Breast epithelium (tissue), 3 donors: Measurements from ENCODE around the gene FBLN2.

Source experiments
- CTCF ChIP-seq, 3 donors: fragments of 450-650 bp; IDR thresholded peaks; one replicate each; pipeline ENCODE4 v1.5.1; 2016 to 2017; ENCODE audit warnings: antibody characterized with exemption in 3 of 3, mild to moderate bottlenecking in 3 of 3, moderate library complexity in 3 of 3
- POLR2A ChIP-seq: fragments of 450-650 bp; IDR thresholded peaks from one replicate; pipeline ENCODE4 v1.6.1; 2016; ENCODE audit warnings: antibody characterized with exemption, mild to moderate bottlenecking, moderate library complexity
- POLR2AphosphoS5 ChIP-seq, 3 donors: sonication (generic); formaldehyde crosslinking; IDR thresholded peaks; one replicate each; pipeline ENCODE4 v1.6.1; 2017; ENCODE audit warnings: antibody characterized with exemption in 3 of 3

GRCh38 chr3:13574798-13575451 is 26.0 kb downstream of the FBLN2 start:
- TF ChIP-seq CTCF (IDR thresholded peaks at IDR 0.05), result no peak
- no peak for TF ChIP-seq POLR2A
- TF ChIP-seq POLR2AphosphoS5 (IDR thresholded peaks at IDR 0.05), result no peak
